Heart left ventricle (tissue), 13 donors: ENCODE results near the gene CTRB2.
"Not testable (repeated sequence)": the region's sequence is repeated elsewhere in the genome, so short reads cannot be mapped to it uniquely, and the experiment has no call there.

Experiments used
- CTCF ChIP-seq, 12 donors: fragments of 200-600 bp; sonication (generic) in 4 of 12; IDR thresholded peaks; one replicate each; pipeline versions ENCODE4 v1.5.0 to v1.8.0; 2018 to 2022; ENCODE audit warnings: antibody characterized with exemption in 12 of 12, mild to moderate bottlenecking in 5 of 12
- POLR2A ChIP-seq, 2 donors: fragments of 450-650 bp; IDR thresholded peaks; one replicate each; pipeline ENCODE4 v1.6.1; 2017; ENCODE audit warnings: antibody characterized with exemption in 2 of 2, mild to moderate bottlenecking in 2 of 2, moderate library complexity in 2 of 2
- donor health status: ischemic (EF 13 %, LVEDD 7.1; RV severe dilation, severe dysfunction).
- donor health status: DM: no; HTN: yes; CAD: no.
- donor health status: DM: no; HTN: no; CAD: no.
- donor health status: ischemic (EF 25% LVEDD 6.9; RV normal size, moderate dysfunction).
- donor health status: ischemic (EF 25% LVEDD 5.7; RV mildly dilated, moderate dysfunction).
- donor health status: ischemic (EF 35%, LVEDD 5.7; RV mildly dilated, moderate dysfunction).
- donor health status: nonischemic (EF 11% LVEDD 7.7; RV severe dilation, severe dysfunction).
- donor health status: DM: yes; HTN: yes; CAD: no.
- donor health status: PGD.
- donor health status: ischemic (EF 29% LVEDD 5.4; RV normal size, mild dysfunction).
- donor health status: nonischemic (EF 23%, LVEDD 6.1; RV moderate dilation, normal function).

GRCh38 chr16:75209514-75209913, 2.6 kb upstream of the CTRB2 start:
- not testable (repeated sequence) for TF ChIP-seq CTCF, POLR2A (IDR thresholded peaks at IDR 0.05)
